Fibroblast of pulmonary artery (primary cell): Measurements from ENCODE around the gene TMEM240.

Experiments
- DNase-seq: peaks from one replicate; pipeline ENCODE4 v3.0.0-alpha.2; 2010; ENCODE audit warnings: low read depth
- H3K4me3 ChIP-seq: replicated peaks from 2 replicates; pipeline ENCODE4 v1.5.1; 2011; ENCODE audit warnings: low read depth, mild to moderate bottlenecking, control low read depth, low read length, moderate library complexity
- TF ChIP-seq, protein P1 (sequence below): IDR thresholded peaks from 2 replicates; pipeline ENCODE4 v1.5.1; 2011; ENCODE audit warnings: mild to moderate bottlenecking, control low read depth, low read length, inconsistent platforms; ENCODE audit errors: missing control alignments

TMEM240 gene

DNA sequence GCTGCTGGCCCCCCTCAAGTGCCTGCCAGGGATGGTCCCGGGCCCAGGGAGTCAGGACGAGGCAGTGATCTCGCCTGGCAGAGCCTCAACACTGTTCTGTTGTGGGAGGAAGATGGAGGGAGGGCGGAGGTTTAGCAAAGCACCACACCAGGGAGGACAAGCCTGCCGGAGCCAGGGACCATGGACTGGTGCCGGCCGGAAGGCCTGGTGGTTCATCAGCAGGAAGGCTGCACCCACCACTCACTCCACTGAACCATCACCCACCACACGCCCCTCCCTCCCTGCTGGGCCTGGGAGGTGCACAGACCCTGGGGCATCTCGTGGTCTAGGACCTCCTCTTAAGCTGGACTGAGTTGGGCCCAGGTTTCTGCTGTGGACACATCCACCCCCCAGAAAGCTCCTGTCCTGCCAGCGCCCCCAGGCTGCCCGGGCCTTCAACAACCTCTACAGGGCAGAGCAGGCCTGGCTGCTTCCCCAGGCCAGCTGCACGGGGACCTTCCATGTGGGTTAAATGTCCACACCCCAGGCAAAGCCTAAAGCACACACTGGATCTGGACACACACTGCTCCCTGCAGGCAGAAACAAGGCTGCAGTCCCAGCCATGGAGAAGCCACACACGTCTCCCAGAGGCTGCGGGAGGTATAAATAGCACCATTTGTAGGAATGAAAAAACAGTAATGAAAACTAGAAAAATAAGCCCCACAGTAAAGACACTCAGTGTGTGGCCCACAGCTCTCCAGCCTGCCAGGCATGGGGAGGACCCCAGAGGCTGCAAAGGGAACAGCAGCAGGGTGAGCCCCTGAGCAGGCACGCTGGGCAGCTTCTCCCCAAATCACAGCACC, 10.4 kb upstream of the TMEM240 start:
- DNase-seq = peak; percentile 52
- no peak overlapping the region for H3K4me3 ChIP-seq
- TF ChIP-seq, protein P1, sequence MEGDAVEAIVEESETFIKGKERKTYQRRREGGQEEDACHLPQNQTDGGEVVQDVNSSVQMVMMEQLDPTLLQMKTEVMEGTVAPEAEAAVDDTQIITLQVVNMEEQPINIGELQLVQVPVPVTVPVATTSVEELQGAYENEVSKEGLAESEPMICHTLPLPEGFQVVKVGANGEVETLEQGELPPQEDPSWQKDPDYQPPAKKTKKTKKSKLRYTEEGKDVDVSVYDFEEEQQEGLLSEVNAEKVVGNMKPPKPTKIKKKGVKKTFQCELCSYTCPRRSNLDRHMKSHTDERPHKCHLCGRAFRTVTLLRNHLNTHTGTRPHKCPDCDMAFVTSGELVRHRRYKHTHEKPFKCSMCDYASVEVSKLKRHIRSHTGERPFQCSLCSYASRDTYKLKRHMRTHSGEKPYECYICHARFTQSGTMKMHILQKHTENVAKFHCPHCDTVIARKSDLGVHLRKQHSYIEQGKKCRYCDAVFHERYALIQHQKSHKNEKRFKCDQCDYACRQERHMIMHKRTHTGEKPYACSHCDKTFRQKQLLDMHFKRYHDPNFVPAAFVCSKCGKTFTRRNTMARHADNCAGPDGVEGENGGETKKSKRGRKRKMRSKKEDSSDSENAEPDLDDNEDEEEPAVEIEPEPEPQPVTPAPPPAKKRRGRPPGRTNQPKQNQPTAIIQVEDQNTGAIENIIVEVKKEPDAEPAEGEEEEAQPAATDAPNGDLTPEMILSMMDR = peak; percentile 48

DNA sequence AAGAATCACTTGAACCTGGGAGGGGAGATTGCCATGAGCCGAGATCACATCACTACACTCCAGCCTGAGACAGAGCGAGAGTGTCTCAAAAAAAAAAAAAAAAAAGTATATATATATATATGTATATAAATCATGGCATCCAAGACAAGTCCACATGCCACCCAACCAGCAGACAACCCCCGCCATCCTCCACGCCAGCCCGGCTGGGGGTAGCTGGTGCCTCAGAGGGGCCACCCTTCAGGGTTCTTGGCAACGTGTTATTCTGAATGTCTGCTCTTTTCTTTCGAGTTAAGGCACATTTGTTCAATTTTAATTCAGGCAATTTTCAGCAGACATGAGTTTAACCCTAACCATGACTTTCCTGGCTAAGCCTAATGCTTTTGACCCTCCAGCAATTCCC, 9.7 kb upstream of the TMEM240 start:
- H3K4me3 ChIP-seq = no peak overlapping the region
- TF ChIP-seq, protein P1 = no peak
- DNase-seq = no peak

DNA sequence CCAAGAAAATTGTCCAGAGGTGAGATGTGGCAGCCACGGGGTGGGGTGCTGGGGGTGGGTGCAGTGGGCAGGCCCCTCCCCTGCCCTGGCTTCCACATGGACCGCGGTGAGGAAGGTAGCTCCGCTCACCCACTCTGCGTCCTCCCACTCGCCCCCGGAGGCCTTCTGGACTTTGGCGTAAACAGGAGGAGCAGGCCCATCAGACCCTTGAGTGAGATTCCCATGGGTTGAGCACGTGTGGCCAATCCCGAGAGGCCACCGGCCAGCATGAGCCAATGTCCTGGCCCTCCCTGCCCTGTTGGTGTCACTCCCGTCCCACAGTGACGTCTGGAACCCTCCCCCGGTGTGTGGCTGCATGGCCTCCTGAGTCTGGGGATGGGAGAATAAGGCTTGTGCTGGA, 8.2 kb upstream of the TMEM240 start:
- DNase-seq = no peak
- H3K4me3 ChIP-seq = no peak overlapping the region
- TF ChIP-seq, protein P1 = no peak

DNA sequence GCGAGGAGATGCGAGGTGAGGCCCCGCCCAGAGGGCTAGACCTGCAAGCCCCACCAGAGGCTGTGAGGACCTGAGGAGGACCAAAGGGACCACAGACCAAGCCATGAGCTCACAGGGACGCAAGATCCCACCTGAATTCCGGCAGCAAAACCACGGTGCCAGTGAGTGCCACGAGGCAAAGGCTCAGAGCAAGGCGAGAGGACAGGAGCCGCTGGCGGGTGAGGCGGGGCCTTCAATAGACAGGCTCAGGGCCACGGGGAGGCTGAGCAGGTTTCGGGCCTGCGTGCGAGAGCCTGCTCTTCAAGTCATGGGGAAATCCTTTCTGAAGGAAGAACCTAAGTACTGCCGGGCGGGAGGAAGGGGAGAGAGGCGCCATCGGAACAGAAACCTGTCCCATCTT, 7.1 kb upstream of the TMEM240 start:
- no peak for DNase-seq
- TF ChIP-seq, protein P1 = no peak
- H3K4me3 ChIP-seq = no peak overlapping the region

DNA sequence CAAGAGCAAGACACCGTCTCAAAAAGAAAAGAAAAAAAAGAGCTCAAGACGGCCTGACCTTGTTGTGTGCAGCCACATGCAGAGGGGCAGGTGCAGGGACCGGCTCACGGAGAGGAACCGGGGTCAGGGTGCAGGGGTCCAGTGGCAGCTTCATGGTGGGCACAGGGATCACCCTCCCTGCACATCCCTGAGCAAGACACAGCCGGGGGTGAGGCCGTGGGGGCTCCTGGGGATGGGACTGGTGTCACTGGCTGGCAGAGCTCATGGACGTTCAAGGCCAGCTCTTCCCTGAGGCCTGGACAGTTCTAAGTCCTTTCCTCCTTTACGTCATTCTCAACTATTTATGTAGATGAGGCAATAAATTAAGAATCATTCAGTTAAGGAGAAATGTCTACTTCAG, 6.6 kb upstream of the TMEM240 start:
- TF ChIP-seq, protein P1 = no peak
- DNase-seq = no peak
- H3K4me3 ChIP-seq = no peak overlapping the region

DNA sequence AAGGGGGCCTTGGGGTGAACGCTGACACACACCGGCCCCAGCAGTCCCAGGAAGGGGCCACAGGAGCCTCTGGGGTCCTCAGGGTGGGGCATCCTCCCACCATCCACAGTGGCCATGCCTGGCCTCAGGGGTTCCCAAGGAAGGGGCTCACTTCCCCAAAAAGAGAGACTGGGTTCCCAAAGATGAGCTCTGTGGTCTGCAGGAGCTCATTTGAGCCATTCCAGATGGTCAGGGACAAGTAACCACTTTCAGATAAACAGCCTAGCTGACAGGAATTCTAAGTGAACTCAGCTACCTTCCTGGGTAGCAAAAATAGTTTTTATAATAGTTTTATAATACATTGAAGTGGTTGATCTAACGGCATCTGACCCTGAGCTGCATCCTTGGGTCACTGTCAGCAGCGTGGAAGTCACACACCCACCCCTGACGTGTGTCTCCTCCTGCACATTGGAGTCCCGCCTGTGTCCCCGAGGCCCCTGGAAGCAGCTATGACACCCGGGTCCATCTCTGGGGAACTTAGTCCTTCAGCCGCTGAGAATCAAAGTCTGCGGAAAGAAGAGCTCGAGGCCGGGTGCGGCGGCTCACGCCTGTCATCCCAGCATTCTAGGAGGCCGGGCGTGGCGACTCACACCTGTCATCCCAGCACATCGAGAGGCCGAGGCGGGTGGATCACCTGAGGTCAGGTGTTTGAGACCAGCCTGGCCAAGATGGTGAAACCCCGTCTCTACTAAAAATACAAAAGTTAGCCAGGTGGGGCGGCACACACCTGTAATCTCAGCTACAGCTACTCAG, 5.7 kb upstream of the TMEM240 start:
- no peak for DNase-seq
- TF ChIP-seq, protein P1 = no peak
- H3K4me3 ChIP-seq = no peak overlapping the region
